ENCODE measurements around the gene NOP16.

- TF ChIP-seq CTCF (conservative IDR thresholded peaks at IDR 0.05 in 1 of 2, IDR thresholded peaks at IDR 0.05 in 1 of 2; ENCODE audit: extremely low read depth in 1 of 2, insufficient read depth in 1 of 2, low read depth in 1 of 2, low read length in 2 of 2) = no peak
- TF ChIP-seq EZH2 (IDR thresholded peaks at IDR 0.05; ENCODE audit: borderline replicate concordance, low read length) = no peak
Measured at GRCh38 chr5:176371621-176372539, 16.5 kb downstream of the NOP16 start.

Measured in mammary epithelial cell (primary cell).